Measurements from ENCODE around the gene RAD51B. TPM values are rescaled to one million over a fixed set of nuclear protein-coding genes. Genes with fewer than 3 reads are reported as not detected.

The RAD51B gene
- total RNA-seq, 1 experiment from 2014 or later = 10.8 TPM

DNA sequence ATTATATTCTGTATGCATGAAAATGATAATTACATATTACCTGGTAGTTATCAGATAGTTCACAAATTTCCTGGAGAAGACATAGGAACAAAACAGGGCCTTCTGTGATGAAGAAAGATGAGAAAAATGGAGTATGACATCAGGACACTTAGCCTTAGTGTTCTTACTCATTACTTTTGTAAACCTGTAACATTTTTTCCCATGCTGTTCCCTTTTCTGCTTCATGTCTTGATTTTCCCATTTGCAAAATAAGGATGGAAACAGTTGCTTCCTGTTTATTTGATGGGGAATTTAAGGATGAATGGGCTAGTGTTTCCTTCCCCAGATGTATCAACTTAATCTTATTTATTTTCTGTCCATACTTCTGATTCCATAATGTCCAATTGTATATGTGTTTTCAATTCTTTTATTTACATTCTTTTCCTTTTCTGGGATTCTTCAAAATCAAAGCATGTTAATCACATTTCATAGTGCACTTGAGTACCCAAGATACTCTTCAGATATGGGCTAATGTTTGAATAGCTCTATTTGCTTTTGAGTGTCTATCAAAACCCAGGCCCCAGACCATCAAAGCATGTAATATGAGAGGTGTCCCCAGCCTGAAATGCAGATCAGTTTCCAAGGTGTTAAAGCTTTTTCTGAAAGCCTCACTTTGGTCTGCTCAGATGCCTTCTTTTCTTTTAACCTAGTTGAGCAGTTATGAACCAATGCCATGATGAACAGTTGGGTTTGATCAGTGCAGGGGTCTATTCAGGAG is 260.5 kb downstream of the RAD51B start:
- H3K4me3 ChIP-seq (ENCODE audit: low read length) = no peak overlapping the region
- DNase-seq = no peak
- H3K4me1 ChIP-seq (ENCODE audit: insufficient read depth, low read length) = peaks cover 16% of the 10 kb centered on the region
- H3K4me2 ChIP-seq (ENCODE audit: low read length) = no peak overlapping the region
- POLR2A ChIA-PET (ENCODE audit: unreplicated experiment) = no interaction called here
- intact Hi-C loops (cut with micrococcal nuclease) = loop anchor here (5.0 to 10.0 kb wide), 4 partner anchors 63 to 285 kb away; no protein-coding TSS in a partner anchor
- H3K9me3 ChIP-seq (ENCODE audit: low read length) = no peaks in the 10 kb centered on the region
- H3F3A ChIP-seq (ENCODE audit: low read length, unreplicated experiment) = no peaks in the 10 kb centered on the region
- no peak overlapping the region for H2AFZ ChIP-seq (ENCODE audit: low read length)
- no peaks in the 10 kb centered on the region for H3K27me3 ChIP-seq (ENCODE audit: low read length)
- no peak overlapping the region for H3K9ac ChIP-seq (ENCODE audit: low read length)
- H3K27ac ChIP-seq (ENCODE audit: low read length) = no peak overlapping the region
- ATAC-seq = no peak
- H3K9me2 ChIP-seq (replicated peaks; ENCODE audit: low read length) = no peaks in the 10 kb centered on the region
- no peaks in the 10 kb centered on the region for H3K79me2 ChIP-seq (ENCODE audit: low read length)
- H4K20me1 ChIP-seq (ENCODE audit: low read length) = no peaks in the 10 kb centered on the region
- TF ChIP-seq EZH2 (IDR thresholded peaks at IDR 0.05; ENCODE audit: low read length, unreplicated experiment) (no peak), EZH2phosphoT487 (IDR thresholded peaks at IDR 0.05; ENCODE audit: borderline replicate concordance, low read length) (no peak)
- TF ChIP-seq, protein P1, sequence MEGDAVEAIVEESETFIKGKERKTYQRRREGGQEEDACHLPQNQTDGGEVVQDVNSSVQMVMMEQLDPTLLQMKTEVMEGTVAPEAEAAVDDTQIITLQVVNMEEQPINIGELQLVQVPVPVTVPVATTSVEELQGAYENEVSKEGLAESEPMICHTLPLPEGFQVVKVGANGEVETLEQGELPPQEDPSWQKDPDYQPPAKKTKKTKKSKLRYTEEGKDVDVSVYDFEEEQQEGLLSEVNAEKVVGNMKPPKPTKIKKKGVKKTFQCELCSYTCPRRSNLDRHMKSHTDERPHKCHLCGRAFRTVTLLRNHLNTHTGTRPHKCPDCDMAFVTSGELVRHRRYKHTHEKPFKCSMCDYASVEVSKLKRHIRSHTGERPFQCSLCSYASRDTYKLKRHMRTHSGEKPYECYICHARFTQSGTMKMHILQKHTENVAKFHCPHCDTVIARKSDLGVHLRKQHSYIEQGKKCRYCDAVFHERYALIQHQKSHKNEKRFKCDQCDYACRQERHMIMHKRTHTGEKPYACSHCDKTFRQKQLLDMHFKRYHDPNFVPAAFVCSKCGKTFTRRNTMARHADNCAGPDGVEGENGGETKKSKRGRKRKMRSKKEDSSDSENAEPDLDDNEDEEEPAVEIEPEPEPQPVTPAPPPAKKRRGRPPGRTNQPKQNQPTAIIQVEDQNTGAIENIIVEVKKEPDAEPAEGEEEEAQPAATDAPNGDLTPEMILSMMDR (conservative IDR thresholded peaks at IDR 0.05; ENCODE audit: low read depth, low read length) = no peak
- CTCF ChIA-PET = interaction anchor here (0.6 kb wide), 1 partner anchor 547 kb away, joined by 3 read pairs; no protein-coding TSS in a partner anchor
- BruUV-seq (replicated peaks) = no TSS peak
- H3K36me3 ChIP-seq (ENCODE audit: low read depth, low read length) = no peaks in the 10 kb centered on the region

DNA sequence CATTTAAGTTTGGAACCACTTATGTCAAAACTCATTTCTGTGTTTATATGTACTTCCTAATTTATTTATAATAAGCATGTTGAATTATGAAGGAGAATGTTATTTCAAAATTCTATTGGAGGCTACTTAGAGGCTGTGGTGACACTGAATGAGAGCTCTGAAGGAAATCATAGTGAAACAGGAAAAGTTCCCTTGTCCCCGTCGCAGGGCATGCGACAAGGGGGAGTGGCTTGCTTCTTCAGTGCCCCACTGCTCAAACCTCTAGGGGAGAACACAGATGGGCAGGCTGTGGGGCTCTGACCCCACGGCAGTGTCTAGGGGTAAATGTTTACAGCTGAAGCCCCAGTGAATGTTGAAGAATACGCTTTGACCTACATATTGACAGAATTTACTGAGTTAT is 261.9 kb downstream of the RAD51B start:
- ChIA-PET CTCF (no interaction called here), POLR2A (ENCODE audit: unreplicated experiment) (no interaction called here)
- no peak overlapping the region for H3K4me2 ChIP-seq (ENCODE audit: low read length)
- no peaks in the 10 kb centered on the region for H3K79me2 ChIP-seq (ENCODE audit: low read length)
- no TSS peak for BruUV-seq (replicated peaks)
- no peak overlapping the region for H3K9ac ChIP-seq (ENCODE audit: low read length)
- peaks cover 7% of the 10 kb centered on the region for H3K4me1 ChIP-seq (ENCODE audit: insufficient read depth, low read length)
- H3K27me3 ChIP-seq (ENCODE audit: low read length) = no peaks in the 10 kb centered on the region
- no peak overlapping the region for H3K4me3 ChIP-seq (ENCODE audit: low read length)
- no peaks in the 10 kb centered on the region for H3K9me3 ChIP-seq (ENCODE audit: low read length)
- intact Hi-C loops (cut with micrococcal nuclease) = loop anchor here (5.0 to 10.0 kb wide), 4 partner anchors 64 to 283 kb away; no protein-coding TSS in a partner anchor
- TF ChIP-seq EZH2phosphoT487 (IDR thresholded peaks at IDR 0.05; ENCODE audit: borderline replicate concordance, low read length) = no peak
- TF ChIP-seq, protein P1 (conservative IDR thresholded peaks at IDR 0.05; ENCODE audit: low read depth, low read length) = no peak
- no peak for TF ChIP-seq EZH2 (IDR thresholded peaks at IDR 0.05; ENCODE audit: low read length, unreplicated experiment)
- H4K20me1 ChIP-seq (ENCODE audit: low read length) = no peaks in the 10 kb centered on the region
- H2AFZ ChIP-seq (ENCODE audit: low read length) = no peak overlapping the region
- ATAC-seq (no peak), DNase-seq (no peak)
- no peaks in the 10 kb centered on the region for H3K9me2 ChIP-seq (replicated peaks; ENCODE audit: low read length)
- H3K36me3 ChIP-seq (ENCODE audit: low read depth, low read length) = no peaks in the 10 kb centered on the region
- no peaks in the 10 kb centered on the region for H3F3A ChIP-seq (ENCODE audit: low read length, unreplicated experiment)
- H3K27ac ChIP-seq (ENCODE audit: low read length) = no peak overlapping the region

DNA sequence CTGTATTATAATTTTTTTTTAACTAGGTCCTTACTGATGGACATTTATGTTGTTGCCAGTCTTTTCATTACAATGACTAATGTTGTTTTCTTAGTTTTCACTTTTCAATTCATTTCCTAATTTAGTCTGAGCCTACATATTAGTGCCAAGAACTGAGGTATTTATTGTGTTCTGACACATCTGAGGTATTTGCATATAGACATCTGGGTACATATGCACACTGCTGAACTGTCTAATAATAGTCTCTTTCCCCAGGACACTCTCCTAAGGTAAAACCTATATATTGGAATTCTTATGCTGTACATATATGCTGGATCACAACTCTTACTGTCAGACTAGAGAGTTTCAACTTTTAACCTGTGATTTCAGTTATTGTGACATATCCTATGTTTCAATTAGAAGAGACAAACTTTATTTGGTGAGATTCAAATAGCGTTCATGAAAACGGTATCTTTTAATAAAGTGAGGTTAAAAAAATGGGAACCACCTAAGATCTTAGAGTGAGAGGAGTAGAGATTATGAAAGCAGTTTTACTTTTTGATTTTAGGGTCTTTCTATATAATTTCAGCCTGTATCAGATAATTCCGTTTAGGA is 263.2 kb downstream of the RAD51B start:
- no peak for DNase-seq
- Histone ChIP-seq H3F3A (ENCODE audit: low read length, unreplicated experiment) (no peaks in the 10 kb centered on the region), H2AFZ (ENCODE audit: low read length) (no peak overlapping the region), H3K9ac (ENCODE audit: low read length) (no peak overlapping the region), H3K4me3 (ENCODE audit: low read length) (no peak overlapping the region), H3K9me3 (ENCODE audit: low read length) (no peaks in the 10 kb centered on the region), H3K27ac (ENCODE audit: low read length) (no peak overlapping the region), H3K36me3 (ENCODE audit: low read depth, low read length) (no peaks in the 10 kb centered on the region), H3K9me2 (replicated peaks; ENCODE audit: low read length) (no peaks in the 10 kb centered on the region), H3K4me2 (ENCODE audit: low read length) (no peak overlapping the region), H3K79me2 (ENCODE audit: low read length) (no peaks in the 10 kb centered on the region), H3K4me1 (ENCODE audit: insufficient read depth, low read length) (no peaks in the 10 kb centered on the region), H3K27me3 (ENCODE audit: low read length) (no peaks in the 10 kb centered on the region), H4K20me1 (ENCODE audit: low read length) (no peaks in the 10 kb centered on the region)
- no TSS peak for BruUV-seq (replicated peaks)
- ChIA-PET POLR2A (ENCODE audit: unreplicated experiment) (no interaction called here), CTCF (no interaction called here)
- intact Hi-C loops (cut with micrococcal nuclease) = loop anchor here (5.0 to 10.0 kb wide), 4 partner anchors 65 to 282 kb away; no protein-coding TSS in a partner anchor
- TF ChIP-seq, protein P1 (conservative IDR thresholded peaks at IDR 0.05; ENCODE audit: low read depth, low read length) = no peak
- TF ChIP-seq EZH2phosphoT487 (IDR thresholded peaks at IDR 0.05; ENCODE audit: borderline replicate concordance, low read length) (no peak), EZH2 (IDR thresholded peaks at IDR 0.05; ENCODE audit: low read length, unreplicated experiment) (no peak)
- ATAC-seq = peak; percentile 86

Measured in PC-3 (cell line).